Hepatocyte (in vitro differentiated cells): ENCODE results near the gene DSCAML1. TPM values are rescaled to one million over a fixed set of nuclear protein-coding genes. Genes with fewer than 3 reads are reported as not detected.

Experiments
- DNase-seq: peaks from one replicate; pipeline ENCODE4 v3.0.0-alpha.2; 2016; ENCODE audit warnings: low spot score
- H2AFZ ChIP-seq: fragments of 200-600 bp; sonication (generic); 2 replicates; pipeline ENCODE4 v1.6.0; 2016; ENCODE audit warnings: antibody characterized with exemption, mild to moderate bottlenecking
- H3K27ac ChIP-seq: fragments of 200-600 bp; sonication (generic); 2 replicates; pipeline ENCODE4 v1.5.1; 2016; ENCODE audit warnings: mild to moderate bottlenecking
- H3K27me3 ChIP-seq: fragments of 200-600 bp; sonication (generic); 2 replicates; pipeline ENCODE4 v1.6.1; 2016
- H3K36me3 ChIP-seq: fragments of 200-600 bp; sonication (generic); replicated peaks from 2 replicates; pipeline ENCODE4 v1.5.1; 2016; ENCODE audit warnings: low read depth; ENCODE audit not compliant: insufficient read depth
- H3K4me1 ChIP-seq: fragments of 200-600 bp; sonication (generic); 2 replicates; pipeline ENCODE4 v1.5.1; 2016; ENCODE audit warnings: mild to moderate bottlenecking, moderate library complexity; ENCODE audit not compliant: insufficient read depth
- H3K4me2 ChIP-seq: fragments of 200-600 bp; sonication (generic); 2 replicates; pipeline ENCODE4 v1.6.0; 2016
- H3K4me3 ChIP-seq: fragments of 200-600 bp; sonication (generic); 2 replicates; pipeline ENCODE4 v1.5.1; 2016; ENCODE audit warnings: mild to moderate bottlenecking
- H3K79me2 ChIP-seq: fragments of 200-600 bp; sonication (generic); 2 replicates; pipeline ENCODE4 v1.6.0; 2017; ENCODE audit warnings: mild to moderate bottlenecking
- H3K9me2 ChIP-seq: fragments of 200-600 bp; sonication (generic); replicated peaks from 2 replicates; pipeline ENCODE4 v1.6.0; 2017; ENCODE audit warnings: mild to moderate bottlenecking; ENCODE audit not compliant: insufficient read depth
- H3K9me3 ChIP-seq: fragments of 200-600 bp; sonication (generic); 2 replicates; pipeline ENCODE4 v1.5.1; 2016; ENCODE audit warnings: low read depth, mild to moderate bottlenecking
- H4K20me1 ChIP-seq: fragments of 200-600 bp; sonication (generic); 2 replicates; pipeline ENCODE4 v1.6.0; 2016; ENCODE audit warnings: mild to moderate bottlenecking; ENCODE audit not compliant: insufficient read depth, poor library complexity, severe bottlenecking
- EZH2 ChIP-seq: fragments of 200-600 bp; sonication (generic); IDR thresholded peaks from 2 replicates; pipeline ENCODE4 v1.6.1; 2016; ENCODE audit warnings: antibody characterized with exemption, mild to moderate bottlenecking, borderline replicate concordance
- EZH2phosphoT487 ChIP-seq: fragments of 200-600 bp; sonication (generic); IDR thresholded peaks from one replicate; pipeline ENCODE4 v1.6.1; 2018; ENCODE audit warnings: antibody characterized with exemption, mild to moderate bottlenecking, low read depth, moderate library complexity; ENCODE audit not compliant: unreplicated experiment, severe bottlenecking
- WGBS: methylation state at CpG from one replicate; pipeline ENCODE4 v1.1.6; 2016; ENCODE audit warnings: low lambda C conversion rate; ENCODE audit errors: missing lambda C conversion rate; 5-methylcytosine and 5-hydroxymethylcytosine counted together
- polyA plus RNA-seq: library from polyadenylated mRNA; unstranded; fragments of >200 nt; fragmentation: Nextera tagmentation; extraction: Ambion mirVana; gene quantifications from 2 replicates; pipeline ENCODE4 v1.2.1, GENCODE V29; 2016
- total RNA-seq: library from RNA; depleted of rRNA; stranded (reverse); fragments of >200 nt; gene quantifications from 2 replicates; pipeline ENCODE4 v1.2.3, GENCODE V29; 2014
- TF ChIP-seq, protein P1 (sequence below): fragments of 200-600 bp; sonication (generic); IDR thresholded peaks from 2 replicates; pipeline ENCODE4 v1.5.1; 2016; ENCODE audit warnings: antibody characterized with exemption, mild to moderate bottlenecking; ENCODE audit not compliant: poor library complexity

The DSCAML1 gene
- total and polyA plus RNA-seq, 2 experiments from 2014 or later, result 0.46 to 2.6 TPM

DNA sequence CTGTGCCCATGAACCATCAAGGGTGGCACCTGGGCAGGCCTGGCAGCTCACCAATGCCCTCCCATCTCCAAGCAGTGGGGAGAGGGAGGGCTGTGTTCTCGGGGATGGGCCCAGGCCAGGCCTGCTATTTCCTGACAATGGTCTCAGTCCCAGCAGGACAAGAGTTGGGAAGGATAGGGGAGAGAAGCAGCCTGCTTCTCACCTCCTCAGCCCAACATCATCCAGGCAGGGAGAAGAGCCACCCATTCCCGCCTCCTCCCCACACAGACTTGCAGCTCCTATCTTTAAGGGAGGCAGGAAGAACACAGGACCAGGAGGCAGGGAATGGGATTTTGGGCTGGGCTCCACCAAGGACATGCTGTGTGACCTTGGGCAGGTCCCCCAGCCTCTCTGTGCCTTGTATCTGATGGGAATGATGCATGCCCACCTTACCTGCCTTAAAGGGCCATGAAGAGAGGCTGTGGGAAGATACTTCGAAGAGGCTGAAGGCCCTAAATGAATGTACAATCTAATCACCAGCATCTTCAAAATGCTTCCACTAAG, 108.7 kb downstream of the DSCAML1 start:
- no peak overlapping the region for H2AFZ ChIP-seq
- H3K4me1 ChIP-seq, result peaks cover 19% of the 10 kb centered on the region
- TF ChIP-seq EZH2 (no peak), EZH2phosphoT487 (no peak)
- TF ChIP-seq, protein P1, sequence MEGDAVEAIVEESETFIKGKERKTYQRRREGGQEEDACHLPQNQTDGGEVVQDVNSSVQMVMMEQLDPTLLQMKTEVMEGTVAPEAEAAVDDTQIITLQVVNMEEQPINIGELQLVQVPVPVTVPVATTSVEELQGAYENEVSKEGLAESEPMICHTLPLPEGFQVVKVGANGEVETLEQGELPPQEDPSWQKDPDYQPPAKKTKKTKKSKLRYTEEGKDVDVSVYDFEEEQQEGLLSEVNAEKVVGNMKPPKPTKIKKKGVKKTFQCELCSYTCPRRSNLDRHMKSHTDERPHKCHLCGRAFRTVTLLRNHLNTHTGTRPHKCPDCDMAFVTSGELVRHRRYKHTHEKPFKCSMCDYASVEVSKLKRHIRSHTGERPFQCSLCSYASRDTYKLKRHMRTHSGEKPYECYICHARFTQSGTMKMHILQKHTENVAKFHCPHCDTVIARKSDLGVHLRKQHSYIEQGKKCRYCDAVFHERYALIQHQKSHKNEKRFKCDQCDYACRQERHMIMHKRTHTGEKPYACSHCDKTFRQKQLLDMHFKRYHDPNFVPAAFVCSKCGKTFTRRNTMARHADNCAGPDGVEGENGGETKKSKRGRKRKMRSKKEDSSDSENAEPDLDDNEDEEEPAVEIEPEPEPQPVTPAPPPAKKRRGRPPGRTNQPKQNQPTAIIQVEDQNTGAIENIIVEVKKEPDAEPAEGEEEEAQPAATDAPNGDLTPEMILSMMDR, result no peak

DNA sequence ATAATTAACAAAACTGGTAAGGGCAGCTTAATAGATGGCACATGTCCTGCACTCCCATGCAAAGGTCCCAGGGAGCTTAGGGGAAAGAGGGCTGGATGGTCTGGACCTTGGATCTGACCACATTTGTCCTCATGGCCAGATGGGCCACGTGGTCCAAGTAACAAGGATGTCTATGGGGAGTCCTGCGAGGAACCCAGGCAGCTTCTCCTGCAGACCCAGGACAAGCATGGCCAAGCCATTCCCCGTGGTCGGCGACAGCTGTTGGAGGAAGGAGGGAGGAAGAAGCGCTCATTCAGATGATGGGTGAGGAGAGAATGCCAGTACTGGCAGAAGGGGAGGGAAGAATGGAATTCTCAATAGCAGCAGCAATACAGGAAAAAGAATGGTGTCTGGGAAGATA, 109.2 kb downstream of the DSCAML1 start:
- 92% methylated on average over 6 of the region's 6 CpGs for WGBS
- Histone ChIP-seq H3K27me3 (peaks cover 7% of the 10 kb centered on the region), H3K4me1 (peaks cover 19% of the 10 kb centered on the region), H3K36me3 (no peaks in the 10 kb centered on the region), H3K79me2 (no peaks in the 10 kb centered on the region), H3K4me3 (no peak overlapping the region), H3K27ac (no peak overlapping the region), H4K20me1 (no peaks in the 10 kb centered on the region), H3K9me3 (no peaks in the 10 kb centered on the region), H3K9me2 (no peaks in the 10 kb centered on the region), H3K4me2 (no peak overlapping the region), H2AFZ (no peak overlapping the region)
- DNase-seq, result no peak
- TF ChIP-seq, protein P1, result no peak
- TF ChIP-seq EZH2 (no peak), EZH2phosphoT487 (no peak)

More for the DNA sequence above, 108.7 kb downstream of the DSCAML1 start:
- H3K27me3 ChIP-seq, result peaks cover 5% of the 10 kb centered on the region
- H3K79me2 ChIP-seq, result no peaks in the 10 kb centered on the region
- no peaks in the 10 kb centered on the region for H3K9me2 ChIP-seq
- H4K20me1 ChIP-seq, result no peaks in the 10 kb centered on the region
- WGBS, result 77% methylated on average over 3 of the region's 3 CpGs
- H3K4me2 ChIP-seq, result no peak overlapping the region
- no peak overlapping the region for H3K4me3 ChIP-seq
- no peaks in the 10 kb centered on the region for H3K36me3 ChIP-seq
- no peaks in the 10 kb centered on the region for H3K9me3 ChIP-seq
- DNase-seq, result no peak
- no peak overlapping the region for H3K27ac ChIP-seq

DNA sequence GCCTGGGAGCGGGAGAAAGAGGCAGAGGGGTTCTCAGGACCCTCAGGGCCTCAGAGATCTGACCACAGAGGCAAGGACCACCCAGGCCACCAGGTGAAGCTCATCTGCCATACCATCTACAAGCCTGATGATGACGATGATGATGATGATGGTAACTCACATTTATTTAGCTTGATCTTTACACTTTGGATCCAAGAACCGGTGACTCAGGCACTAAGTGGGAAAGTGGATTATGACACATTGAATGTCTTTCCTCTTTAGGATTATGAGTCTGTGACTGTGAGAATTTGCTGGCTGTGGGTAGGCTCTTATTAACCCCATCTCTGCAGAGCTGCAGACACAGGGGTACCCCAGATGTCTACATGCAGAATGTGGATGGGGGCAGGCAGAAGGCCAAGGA, 110.3 kb downstream of the DSCAML1 start:
- H2AFZ ChIP-seq, result no peak overlapping the region
- peaks cover 11% of the 10 kb centered on the region for H3K27me3 ChIP-seq
- no peak for DNase-seq
- TF ChIP-seq, protein P1, result no peak
- TF ChIP-seq EZH2phosphoT487 (no peak), EZH2 (no peak)
- WGBS, result 81% methylated on average over 3 of the region's 3 CpGs
- H3K4me3 ChIP-seq, result no peak overlapping the region
- H3K27ac ChIP-seq, result no peak overlapping the region
- no peaks in the 10 kb centered on the region for H3K9me3 ChIP-seq
- no peak overlapping the region for H3K4me2 ChIP-seq
- no peaks in the 10 kb centered on the region for H3K36me3 ChIP-seq
- H3K79me2 ChIP-seq, result no peaks in the 10 kb centered on the region
- no peaks in the 10 kb centered on the region for H3K9me2 ChIP-seq
- H4K20me1 ChIP-seq, result no peaks in the 10 kb centered on the region
- peaks cover 19% of the 10 kb centered on the region for H3K4me1 ChIP-seq

DNA sequence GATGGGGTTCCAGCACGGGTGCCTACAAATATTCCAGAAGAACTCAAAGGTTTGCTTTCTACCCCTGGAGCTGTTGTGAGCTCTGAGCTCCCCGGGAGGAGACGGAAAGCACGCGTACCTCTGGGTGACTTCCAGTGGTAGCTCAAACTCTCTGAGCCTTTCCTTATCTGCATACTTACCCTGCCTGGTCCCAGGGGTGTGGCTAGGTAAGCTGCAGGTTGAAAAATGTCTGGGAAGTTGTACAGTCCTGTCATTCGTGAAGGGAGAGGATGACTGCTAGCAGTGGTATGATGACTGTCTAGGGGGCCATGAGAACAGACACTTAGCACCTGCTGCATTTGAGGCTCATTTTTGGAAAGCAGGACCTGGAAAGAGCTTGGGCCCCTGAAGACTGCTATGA, 111.5 kb downstream of the DSCAML1 start:
- no peaks in the 10 kb centered on the region for H3K9me2 ChIP-seq
- H3K27ac ChIP-seq, result peak overlapping the region; percentile 85
- no peaks in the 10 kb centered on the region for H3K36me3 ChIP-seq
- H3K79me2 ChIP-seq, result no peaks in the 10 kb centered on the region
- peaks cover 11% of the 10 kb centered on the region for H3K27me3 ChIP-seq
- H2AFZ ChIP-seq, result no peak overlapping the region
- peaks cover 19% of the 10 kb centered on the region for H3K4me1 ChIP-seq
- 70% methylated on average over 6 of the region's 6 CpGs for WGBS
- TF ChIP-seq EZH2, result no peak
- TF ChIP-seq, protein P1, result no peak
- no peak for TF ChIP-seq EZH2phosphoT487
- DNase-seq, result no peak
- H3K4me2 ChIP-seq, result no peak overlapping the region
- no peaks in the 10 kb centered on the region for H4K20me1 ChIP-seq
- no peak overlapping the region for H3K4me3 ChIP-seq
- no peaks in the 10 kb centered on the region for H3K9me3 ChIP-seq
